Hindlimb muscle (tissue), 1 donor: ENCODE results near the gene RIPK3. TPM values are rescaled to one million over a fixed set of nuclear protein-coding genes. Genes with fewer than 3 reads are reported as not detected.
"Not testable (repeated sequence)": the region's sequence is repeated elsewhere in the genome, so short reads cannot be mapped to it uniquely, and the experiment has no call there.

Experiments
- DNase-seq: peaks from one replicate; pipeline ENCODE4 v3.0.0-alpha.2; 2013
- polyA plus RNA-seq: library from polyadenylated mRNA; unstranded; fragments of 120-200 nt; gene quantifications from one replicate; pipeline ENCODE4 v1.2.1, GENCODE V29; 2013; ENCODE audit not compliant: insufficient read length

RIPK3 gene
- 2.1 TPM for polyA plus RNA-seq

DNA sequence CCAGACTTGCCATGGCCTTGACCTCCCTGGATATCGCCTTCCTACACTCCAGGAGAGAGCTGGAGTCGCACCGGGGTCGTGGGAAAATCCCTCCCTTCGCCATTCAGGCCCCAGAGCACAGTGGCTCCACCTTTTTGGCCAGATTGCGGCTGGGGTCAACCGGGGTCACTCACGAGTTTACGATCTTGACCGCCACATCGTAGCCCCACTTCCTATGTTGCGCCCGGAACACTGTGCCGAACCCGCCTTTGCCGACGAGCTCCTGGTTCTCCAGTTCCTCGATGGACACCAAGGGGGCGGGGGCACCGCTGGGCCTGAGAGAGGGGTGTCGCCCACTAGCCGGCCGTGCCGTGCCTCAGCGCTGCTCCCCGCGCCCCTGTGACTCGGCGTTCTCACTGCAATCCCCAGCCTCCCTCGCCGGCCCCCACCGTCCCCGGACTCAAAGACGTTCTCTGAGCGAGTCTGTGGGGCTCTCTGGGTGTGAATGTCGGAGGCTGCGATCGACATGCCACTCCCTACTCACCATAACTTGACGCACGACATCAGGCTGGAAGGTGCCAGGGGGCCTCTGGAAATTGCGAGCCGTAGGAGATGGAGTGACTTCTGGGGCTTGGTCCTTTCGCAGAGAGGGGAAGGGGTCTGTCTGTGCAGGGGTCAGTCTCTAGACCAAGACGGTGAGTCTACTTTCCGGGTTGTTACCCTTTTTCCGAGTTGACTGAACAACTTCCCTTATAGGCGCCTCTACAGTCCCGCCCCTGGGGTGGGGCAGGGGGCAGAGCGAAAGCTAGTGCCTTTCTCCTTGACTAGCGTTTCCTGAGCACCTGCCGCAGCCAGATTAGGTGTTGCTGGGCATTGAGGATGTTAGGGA lies at the start of gene RIPK3:
Gene RIPK3 (minus strand): TSS at position 708 of the 868 bp plus-strand sequence. CDS start 165 bp downstream, at position 543.
- no peak for DNase-seq

DNA sequence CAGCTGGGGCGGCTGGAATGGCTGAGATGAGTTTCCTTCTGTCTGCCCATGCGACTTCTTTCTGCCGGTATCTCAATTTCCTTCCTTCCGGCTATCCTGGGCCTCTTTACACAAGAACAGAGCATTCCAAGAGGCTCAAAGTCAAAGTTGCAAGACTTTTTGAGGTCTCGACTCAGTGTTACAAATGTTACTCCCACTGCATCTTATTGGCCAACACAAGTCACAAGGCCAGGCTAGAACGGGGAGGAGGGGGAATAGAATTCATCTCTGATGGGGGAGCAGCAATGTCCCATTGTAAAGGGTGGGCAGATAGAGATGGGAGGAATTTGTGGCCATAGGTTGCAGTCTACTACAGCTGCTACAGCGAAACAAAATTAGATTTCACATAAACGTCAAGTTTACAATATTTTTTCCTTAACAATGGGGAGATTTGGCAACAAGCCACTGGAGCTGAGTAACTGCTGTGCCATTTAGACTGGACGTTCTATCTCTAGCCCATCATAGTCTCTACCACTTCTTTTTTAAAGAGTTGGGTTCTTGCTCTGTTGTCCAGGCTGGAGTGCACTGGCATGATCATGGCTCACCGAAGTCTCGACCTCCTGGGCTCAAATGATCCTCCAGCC lies 49.5 kb upstream of the RIPK3 start:
- DNase-seq: no peak

DNA sequence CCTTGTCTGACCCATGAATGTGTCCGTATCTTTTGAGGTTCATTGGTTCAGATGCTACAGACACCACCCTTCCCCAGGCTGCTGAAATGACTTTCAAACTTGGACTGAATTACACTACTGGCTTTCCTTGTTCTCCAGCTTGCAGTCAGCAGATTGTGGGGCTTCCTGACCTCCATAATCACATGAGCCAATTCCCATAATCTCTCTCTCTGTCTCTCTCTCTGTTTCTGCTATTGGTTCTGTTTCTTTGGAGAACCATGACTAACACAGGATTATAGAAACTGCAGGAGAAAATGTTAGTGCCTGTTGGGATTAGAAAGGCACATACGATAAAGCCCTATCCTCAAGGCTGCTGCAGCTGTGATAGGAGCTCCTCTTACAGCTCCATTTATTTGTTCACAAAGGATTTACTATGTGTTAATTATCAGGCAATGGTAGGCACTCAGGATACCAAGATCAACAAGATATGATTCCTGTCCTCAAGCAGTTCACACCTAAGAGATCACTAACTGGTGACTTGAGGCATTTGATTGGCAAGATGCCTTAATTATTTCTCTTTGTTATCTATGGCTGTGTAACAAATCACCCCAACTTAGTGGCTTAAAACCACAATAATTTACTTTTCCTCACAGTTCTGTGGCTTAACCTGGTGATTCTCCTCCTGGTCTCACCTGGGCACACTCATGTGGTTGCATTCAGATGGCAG lies 48.8 kb upstream of the RIPK3 start:
- DNase-seq: no peak

DNA sequence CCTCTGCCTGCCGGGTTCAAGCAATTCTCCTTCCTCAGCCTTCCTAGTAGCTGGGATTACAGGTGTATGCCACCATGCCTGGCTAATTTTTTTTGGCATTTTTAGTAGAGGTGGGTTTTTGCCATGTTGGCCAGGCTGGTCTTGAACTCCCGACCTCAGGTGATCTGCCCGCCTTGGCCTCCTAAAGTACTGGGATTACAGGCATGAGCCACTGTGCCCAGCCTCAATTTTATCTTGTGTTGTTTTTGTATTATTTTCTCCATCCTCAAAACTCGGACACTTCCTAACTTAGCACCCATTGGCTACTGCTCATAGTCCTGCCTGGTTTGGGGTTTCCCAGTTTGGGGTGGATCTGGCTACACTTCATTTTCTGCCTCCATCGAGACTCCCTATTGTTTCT lies 47.8 kb upstream of the RIPK3 start:
- not testable (repeated sequence) for DNase-seq

DNA sequence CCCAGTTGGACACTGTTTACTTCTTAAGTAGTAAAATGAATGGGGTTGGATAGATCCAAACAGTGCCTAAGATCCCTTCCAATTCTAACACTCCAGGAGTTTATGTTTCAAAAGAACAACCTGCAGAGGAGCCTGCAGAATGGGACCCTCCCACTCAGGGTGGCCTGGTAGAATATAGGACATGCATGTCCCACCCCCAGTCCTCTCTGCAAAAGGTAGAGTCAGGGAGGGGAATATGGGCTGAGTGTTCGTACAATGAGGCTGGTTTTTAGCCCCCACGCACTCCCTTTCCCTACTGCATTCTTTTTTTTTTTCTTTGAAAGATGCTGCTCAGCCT lies 47.2 kb upstream of the RIPK3 start:
- no peak for DNase-seq

DNA sequence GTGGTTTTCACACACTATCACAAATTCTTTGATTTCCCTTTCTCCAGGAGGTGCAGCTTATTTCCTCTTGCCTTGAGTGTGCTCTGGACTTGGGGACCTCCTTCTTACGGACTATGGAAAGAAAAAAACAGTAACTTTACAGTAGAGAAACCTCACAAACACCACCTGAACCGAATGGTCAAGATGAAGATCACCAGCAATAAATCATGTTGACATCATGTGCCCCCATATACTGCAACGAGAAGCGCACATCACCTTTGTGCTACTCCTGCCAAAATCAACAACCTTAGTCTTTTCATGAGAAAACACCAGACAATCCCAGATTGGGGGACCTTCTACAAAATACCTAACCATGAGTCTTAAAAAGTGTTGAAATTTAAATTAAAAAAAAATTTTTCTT lies 45.7 kb upstream of the RIPK3 start:
- DNase-seq: no peak

DNA sequence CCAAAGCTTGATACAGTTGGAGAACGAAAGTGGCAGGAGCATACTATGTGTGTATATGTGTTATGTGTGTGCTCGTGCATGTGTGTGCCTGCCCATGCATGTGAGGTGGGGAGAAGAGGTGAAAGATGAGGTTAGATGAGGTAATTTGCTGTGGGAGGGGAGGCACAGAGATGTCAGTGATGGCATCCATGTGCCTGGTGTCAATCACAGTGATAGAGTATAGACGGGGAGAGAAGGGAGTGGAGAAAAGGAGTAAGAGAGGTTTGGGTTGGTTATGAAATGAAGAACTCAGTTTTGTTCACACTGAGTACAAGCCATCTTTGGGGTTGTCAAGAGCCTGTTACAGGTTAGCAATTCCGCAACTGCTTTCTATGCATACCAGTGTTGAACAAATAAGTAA lies 44.4 kb upstream of the RIPK3 start:
- no peak for DNase-seq

DNA sequence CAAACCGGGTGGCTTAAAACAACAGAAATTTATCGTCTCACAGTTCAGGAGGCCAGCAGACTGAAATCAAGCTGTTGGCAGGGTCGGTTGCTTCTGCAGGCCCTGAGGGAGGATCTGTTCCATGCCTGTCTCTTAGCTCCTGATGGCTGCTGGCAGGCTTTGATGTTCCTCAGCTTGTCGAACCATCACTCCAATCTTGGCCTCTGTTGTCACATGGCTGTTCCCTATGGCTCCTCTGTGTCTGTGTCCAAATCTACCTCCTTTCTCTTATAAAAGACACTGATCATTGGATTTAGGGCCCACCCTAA lies 42.2 kb upstream of the RIPK3 start:
- DNase-seq: no peak

DNA sequence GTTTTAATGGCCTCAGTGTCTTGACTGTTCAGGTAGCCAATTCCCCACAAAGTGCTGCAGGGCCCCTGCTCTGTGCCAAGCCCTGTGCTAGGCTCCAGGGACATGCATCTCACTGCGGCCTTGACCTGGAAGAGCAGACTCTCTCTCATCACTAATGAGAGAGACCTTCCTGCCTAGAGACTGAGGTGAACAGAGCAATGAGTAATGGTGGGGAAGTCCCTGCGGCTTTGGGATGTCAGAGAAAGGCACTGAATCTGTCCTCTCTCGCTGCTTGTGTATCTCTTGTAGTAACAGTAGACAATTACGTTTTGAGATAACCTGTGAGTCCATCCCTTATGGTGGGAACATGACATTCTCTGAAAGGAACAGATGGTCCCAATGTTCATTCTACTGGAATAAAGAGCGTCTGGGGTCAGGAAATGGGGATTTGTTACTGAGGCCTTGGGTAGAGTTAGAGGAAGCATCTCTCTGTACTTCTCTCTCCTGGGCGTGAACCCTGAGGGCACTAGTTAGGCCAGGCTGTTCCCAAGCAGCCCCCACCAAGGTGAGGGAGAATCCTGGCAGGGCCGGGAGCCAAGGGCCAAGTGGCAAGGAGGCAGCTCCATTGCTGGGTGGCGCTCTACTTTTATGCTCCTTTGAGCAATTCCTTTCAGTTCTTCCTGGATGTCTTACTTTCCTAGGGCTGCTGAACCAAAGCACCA lies 41.7 kb upstream of the RIPK3 start:
- DNase-seq: no peak

DNA sequence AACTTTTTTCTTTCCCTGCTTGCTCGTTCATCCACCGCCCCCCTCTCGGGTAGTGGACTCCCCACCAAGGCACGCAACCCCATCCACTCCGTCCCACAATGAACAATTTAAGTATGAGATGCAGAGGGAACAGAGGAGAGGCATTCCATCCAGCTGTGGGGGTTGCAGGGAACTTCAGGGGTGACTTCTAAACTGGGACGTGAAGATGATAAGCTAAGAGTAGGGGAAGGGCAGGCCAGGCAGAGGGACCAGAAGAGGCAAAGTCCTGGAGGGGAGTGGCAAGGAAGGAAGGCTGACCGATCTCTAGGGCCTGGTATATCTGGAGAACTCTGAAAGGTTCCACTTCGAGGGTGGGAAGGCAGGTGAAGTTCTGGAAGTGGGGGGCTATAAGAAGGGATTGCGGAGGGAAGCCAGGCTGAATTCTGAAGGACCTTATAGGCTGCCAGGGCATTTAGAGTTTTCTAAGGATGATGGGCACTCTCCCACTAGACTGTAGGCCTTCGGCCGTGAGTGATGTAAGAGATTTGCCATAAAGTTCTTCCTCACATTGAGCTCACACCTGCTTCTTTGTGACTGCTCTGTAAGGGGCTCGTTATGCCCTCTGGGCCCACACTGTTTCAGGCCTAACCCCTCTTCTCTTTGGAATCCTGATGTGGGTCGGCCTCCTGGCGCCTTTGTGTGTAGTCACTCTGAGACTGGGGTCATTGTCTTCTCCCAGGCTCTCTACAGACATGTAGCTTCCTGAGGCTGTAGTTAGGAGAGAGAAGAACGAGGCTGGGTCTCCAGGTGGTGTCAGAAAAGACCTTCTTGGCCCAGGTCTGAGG lies 40.3 kb upstream of the RIPK3 start:
- DNase-seq: no peak

DNA sequence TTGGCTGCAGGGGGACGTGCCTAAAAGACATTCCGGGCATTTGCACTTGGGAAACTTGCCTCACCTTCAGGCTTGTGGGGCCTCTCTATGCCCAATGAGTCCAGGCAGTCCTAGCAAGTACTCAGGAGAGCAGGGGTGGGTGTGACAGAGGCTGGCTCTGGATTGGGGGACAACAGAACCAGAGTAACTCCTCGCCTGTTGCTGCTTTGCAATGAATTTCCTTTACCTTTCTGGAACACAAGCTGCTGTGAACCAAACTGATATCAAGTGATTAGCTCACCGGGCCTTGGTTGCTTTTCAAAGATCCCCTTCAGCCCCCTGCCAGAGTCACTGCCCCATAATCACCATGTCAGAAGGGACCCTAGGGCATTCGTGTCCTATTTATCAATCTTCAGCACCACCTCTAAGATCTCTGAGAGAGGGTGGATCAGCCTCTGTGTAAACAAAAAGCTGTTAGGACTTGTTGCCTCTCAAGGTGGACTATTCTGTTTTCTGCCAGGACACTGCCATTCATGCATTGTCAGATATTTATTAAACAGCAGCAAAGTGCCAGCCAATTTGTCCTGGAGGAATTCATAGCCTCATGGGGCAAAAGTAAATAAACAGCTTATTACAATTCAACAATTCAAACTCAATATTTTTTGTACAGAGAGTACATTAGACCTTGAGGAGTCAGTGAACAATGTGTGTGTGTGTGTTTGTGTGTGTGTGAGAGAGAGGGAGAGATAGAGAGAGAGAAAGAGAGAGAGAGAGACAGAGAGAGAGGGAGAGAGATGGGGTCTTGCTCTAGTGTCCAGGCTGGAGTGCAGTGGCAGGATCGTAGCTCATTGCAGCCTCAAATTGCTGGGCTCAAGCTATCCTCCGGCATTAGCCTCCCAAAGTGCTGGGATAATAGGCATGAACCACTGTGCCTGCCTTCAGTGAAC lies 39.5 kb upstream of the RIPK3 start:
- DNase-seq: no peak

DNA sequence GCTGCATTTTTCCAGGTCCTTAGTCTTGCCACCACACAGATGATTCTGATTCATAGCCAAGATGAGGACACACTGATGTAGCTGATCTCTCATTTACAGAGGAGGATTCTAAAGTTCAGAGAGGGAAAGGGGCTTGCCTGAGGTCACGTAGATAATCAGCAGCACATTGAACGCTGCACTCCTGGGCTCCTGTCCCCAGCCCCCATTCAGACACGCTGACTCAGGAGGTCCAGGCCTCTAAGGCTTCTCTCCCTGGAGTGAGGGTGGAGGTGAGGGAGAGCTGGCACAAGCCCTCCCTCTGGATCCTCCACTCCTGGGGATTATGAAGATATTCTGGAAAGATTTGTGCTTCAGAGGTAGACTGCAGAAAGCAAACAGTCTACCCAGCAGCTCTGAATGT lies 38.5 kb upstream of the RIPK3 start:
- no peak for DNase-seq

DNA sequence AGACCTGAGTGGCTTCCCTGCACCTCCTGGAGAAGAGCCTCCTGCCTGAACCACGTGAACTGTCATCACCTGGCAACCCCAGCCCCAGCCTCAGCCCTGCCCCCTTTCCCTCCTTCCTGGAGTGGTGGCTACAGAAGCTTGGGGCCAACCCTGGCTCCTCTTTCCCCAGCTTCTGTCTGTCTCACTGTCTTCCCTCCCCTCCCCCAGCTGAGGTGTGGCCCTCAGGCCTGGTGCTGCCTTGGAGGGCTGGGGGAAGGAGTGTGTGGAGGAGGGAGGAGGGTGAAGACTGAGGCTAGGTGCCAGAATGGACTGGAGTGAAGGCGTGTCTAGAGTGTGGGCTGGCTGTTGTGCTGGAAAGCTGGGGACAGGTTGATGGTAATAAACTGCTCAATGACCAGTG lies 37.9 kb upstream of the RIPK3 start:
- DNase-seq: no peak

DNA sequence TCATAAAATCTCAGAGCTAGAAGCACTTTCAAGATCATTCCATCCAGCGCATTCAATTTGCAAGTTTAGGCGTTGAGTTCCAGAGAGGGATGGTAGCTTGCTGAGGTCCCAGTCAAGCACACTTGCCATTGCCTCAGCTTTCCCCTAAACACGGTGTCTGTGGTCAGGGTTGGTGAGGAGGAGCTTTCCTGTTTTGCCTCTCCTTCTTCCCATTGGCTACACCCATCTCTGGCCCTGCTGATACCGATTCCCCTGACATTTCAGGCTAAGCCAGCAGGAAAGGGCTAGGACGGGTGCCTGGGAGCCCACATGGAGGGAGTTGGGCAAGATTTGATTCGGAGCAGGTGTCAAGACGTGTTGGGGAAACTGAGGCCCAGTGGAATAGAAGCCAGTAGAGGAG lies 37.3 kb upstream of the RIPK3 start:
- DNase-seq: no peak

DNA sequence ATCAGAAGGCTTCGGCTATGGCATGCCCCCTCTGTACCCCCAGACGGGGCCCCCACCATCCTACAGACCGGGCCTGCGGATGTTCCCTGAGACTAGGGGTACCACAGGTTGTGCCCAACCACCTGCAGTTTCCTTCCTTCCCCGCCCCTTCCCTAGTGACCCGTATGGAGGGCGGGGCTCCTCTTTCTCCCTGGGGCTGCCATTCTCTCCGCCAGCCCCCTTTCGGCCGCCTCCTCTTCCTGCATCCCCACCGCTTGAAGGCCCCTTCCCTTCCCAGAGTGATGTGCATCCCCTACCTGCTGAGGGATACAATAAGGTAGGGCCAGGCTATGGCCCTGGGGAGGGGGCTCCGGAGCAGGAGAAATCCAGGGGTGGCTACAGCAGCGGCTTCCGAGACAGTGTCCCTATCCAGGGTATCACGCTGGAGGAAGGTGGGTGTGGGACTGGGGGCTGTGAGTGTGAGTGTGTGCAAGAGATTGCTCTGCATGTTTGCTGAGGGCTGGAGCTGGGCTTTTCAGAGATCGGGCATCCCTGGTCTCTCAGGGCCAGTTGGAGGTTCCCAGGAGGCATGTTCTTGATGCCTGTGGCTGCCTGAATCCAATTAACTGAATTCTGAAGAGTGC lies 36.8 kb upstream of the RIPK3 start:
- DNase-seq: no peak

DNA sequence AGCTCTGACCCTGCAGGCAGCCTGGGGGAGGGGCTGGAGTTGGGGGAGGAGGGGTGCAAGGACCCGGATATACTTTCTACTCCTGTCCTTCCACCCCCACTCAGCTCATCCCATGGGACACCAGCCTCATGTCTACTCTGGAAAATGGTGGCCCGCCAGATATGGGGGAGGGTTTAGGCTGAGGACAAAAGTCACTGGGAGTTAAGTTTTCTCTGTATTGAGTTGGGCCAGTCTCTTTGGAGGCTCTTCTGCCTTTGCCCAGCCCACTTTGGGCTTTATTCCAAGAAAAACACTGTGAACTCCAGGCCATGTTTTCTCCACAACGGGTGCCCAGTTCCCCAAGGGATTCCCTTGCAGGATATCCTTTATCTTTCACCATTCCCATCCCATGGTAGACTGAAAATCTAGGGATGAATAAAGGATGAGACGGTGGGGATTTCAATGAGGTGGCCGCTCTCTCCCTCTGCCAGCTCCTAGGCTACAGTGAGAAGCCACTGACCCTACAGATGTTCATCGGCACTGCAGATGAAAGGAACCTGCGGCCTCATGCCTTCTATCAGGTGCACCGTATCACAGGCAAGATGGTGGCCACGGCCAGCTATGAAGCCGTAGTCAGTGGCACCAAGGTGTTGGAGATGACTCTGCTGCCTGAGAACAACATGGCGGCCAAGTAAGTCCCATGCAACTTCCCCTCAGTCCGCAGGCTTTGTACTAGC lies 33.1 kb upstream of the RIPK3 start:
- no peak for DNase-seq

DNA sequence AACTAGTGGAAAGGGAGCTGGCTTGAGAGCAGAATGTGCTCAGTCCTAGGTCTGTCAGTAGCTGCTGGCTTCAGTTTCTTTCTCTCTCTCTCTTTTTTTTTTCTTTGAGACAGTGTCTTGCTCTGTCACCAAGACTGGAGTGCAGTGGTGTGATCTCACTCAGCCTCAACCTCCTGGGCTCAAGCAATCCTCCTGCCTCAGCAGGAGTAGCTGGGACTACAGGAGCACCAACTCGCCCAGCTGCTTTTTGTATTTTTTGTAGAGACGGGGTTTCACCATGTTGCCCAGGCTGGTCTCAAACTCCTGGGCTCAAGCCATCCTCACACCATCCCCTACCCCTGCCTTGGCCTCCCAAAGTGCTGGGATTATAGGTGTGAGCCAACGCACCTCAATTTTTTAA lies 31.8 kb upstream of the RIPK3 start:
- DNase-seq: not testable (repeated sequence)

DNA sequence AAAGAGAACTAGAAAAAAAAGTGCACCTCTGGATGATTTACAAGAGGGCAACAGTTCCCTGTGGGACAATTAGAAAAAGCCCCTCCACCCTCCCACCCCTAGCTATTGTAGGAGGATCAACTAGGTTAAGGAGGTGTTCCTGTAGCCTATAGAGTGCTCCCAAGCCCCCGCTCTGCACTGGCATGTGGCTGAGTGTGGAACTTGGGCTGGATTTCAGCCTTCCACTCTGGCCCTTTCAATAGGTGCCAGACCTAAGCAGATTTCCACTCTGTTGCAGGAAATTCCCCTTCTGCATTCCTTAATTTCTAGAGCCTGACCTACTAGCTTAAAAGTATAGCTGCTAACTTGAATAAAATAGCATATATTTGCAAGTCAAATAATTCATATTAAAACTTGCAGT lies 31.0 kb upstream of the RIPK3 start:
- no peak for DNase-seq

DNA sequence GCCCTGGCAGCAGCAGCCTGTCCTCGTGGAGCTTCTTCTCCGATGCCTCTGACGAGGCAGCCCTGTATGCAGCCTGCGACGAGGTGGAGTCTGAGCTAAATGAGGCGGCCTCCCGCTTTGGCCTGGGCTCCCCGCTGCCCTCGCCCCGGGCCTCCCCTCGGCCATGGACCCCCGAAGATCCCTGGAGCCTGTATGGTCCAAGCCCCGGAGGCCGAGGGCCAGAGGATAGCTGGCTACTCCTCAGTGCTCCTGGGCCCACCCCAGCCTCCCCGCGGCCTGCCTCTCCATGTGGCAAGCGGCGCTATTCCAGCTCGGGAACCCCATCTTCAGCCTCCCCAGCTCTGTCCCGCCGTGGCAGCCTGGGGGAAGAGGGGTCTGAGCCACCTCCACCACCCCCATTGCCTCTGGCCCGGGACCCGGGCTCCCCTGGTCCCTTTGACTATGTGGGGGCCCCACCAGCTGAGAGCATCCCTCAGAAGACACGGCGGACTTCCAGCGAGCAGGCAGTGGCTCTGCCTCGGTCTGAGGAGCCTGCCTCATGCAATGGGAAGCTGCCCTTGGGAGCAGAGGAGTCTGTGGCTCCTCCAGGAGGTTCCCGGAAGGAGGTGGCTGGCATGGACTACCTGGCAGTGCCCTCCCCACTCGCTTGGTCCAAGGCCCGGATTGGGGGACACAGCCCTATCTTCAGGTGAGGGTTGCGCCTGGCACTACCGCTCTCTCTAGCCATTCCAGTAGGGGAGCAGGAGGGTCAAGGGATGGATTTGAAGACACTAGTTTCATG lies 30.3 kb upstream of the RIPK3 start:
- DNase-seq: no peak
